HepG2 (cell line): ENCODE results near the gene FRMD4A. TPM values are rescaled to one million over a fixed set of nuclear protein-coding genes. Genes with fewer than 3 reads are reported as not detected.

Source experiments
- ATAC-seq: fragments of 200-7000 bp; cut with Tn5 transposase; 3 replicates; pipeline ENCODE4 v1.9.1; 2020; ENCODE audit warnings: mild to moderate bottlenecking, moderate library complexity
- BruUV-seq: library from RNA; stranded (reverse); fragments of 400-500 nt; replicated peaks from 2 replicates; lab custom pipeline; 2021; lab: Mats Ljungman, UMichigan
- CTCF ChIA-PET: fragments of 300-600 bp; formaldehyde crosslinking; extraction: SDS; loops from one replicate; lab custom pipeline; 2021; ENCODE audit warnings: low total read pairs, inconsistent platforms, low intra/inter-chr PET ratio; lab: Yijun Ruan, JAX
- POLR2A ChIA-PET: fragments of 350-600 bp; sonication (Branson Sonifier 250); formaldehyde crosslinking; loops from one replicate; lab custom pipeline; 2020; ENCODE audit warnings: antibody characterized with exemption, inconsistent platforms; lab: Yijun Ruan, JAX
- DNase-seq: peaks from one replicate; pipeline ENCODE4 v3.0.0-alpha.2; 2015; ENCODE audit warnings: low spot score
- FAIRE-seq: peaks from 3 replicates; lab custom pipeline; 2011; peaks lifted over from hg19 to GRCh38; lab: Jason Lieb, UNC
- H2AFZ ChIP-seq: one replicate; pipeline ENCODE4 v1.6.1; 2011; ENCODE audit warnings: low read length, inconsistent platforms
- H3K27ac ChIP-seq: fragments of 300-600 bp; 3 replicates; pipeline ENCODE4 v1.8.0; 2011; ENCODE audit warnings: mixed run types, mild to moderate bottlenecking, mixed read lengths, low read length, inconsistent platforms; ENCODE audit not compliant: insufficient read depth; ENCODE audit errors: extremely low read length
- H3K27me3 ChIP-seq, 2 experiments: fragments of 200-600 bp in 1 of 2; 2 replicates in 1 of 2; 3 replicates in 1 of 2; pipeline versions ENCODE4 v1.6.0 to v1.8.0; 2011; ENCODE audit warnings: low read length in 2 of 2, mild to moderate bottlenecking in 2 of 2, moderate library complexity in 2 of 2, inconsistent platforms in 1 of 2; ENCODE audit not compliant: insufficient read depth in 2 of 2, control insufficient read depth in 1 of 2
- H3K36me3 ChIP-seq, 2 experiments: fragments of 200-600 bp in 1 of 2; replicated peaks in 1 of 2; 2 replicates in 1 of 2; 3 replicates in 1 of 2; pipeline versions ENCODE4 v1.5.1 to v1.8.0; 2011; ENCODE audit warnings: low read length in 2 of 2, inconsistent platforms in 1 of 2; ENCODE audit not compliant: insufficient read depth in 2 of 2, control insufficient read depth in 1 of 2
- H3K4me1 ChIP-seq: 2 replicates; pipeline ENCODE4 v1.5.1; 2012; ENCODE audit warnings: low read length, inconsistent platforms; ENCODE audit not compliant: insufficient read depth
- H3K4me2 ChIP-seq: 2 replicates; pipeline ENCODE4 v1.6.0; 2011; ENCODE audit warnings: low read depth, low read length, inconsistent platforms
- H3K4me3 ChIP-seq, 3 experiments: fragments of 200-600 bp in 1 of 3; sonication (generic), shearing (Covaris generic) in 1 of 3; replicated peaks in 1 of 3; 2 replicates each; pipeline ENCODE4 v1.5.1; 2011 to 2016; ENCODE audit warnings: low read length in 3 of 3, inconsistent platforms in 2 of 3, low read depth in 2 of 3, mild to moderate bottlenecking in 2 of 3, control low read depth in 1 of 3, mixed read lengths in 1 of 3; ENCODE audit not compliant: insufficient read depth in 1 of 3
- H3K79me2 ChIP-seq: one replicate; pipeline ENCODE4 v1.6.1; 2011; ENCODE audit warnings: low read length, inconsistent platforms; ENCODE audit not compliant: insufficient read depth
- H3K9ac ChIP-seq: 2 replicates; pipeline ENCODE4 v1.6.0; 2011; ENCODE audit warnings: mild to moderate bottlenecking, low read depth, low read length, inconsistent platforms; ENCODE audit not compliant: insufficient read depth
- H3K9me3 ChIP-seq: 2 replicates; pipeline ENCODE4 v1.5.1; 2012; ENCODE audit warnings: mild to moderate bottlenecking, low read length
- H4K20me1 ChIP-seq: 2 replicates; pipeline ENCODE4 v1.6.0; 2011; ENCODE audit warnings: inconsistent platforms, mild to moderate bottlenecking, low read length, moderate library complexity; ENCODE audit not compliant: insufficient read depth
- ETV6 ChIP-seq: sonication (generic); formaldehyde crosslinking; conservative IDR thresholded peaks from 2 replicates; pipeline ENCODE4 v1.4.0; 2020; ENCODE audit warnings: missing genetic modification reagents
- KLF12 ChIP-seq: sonication (generic); formaldehyde crosslinking; IDR thresholded peaks from 2 replicates; pipeline ENCODE4 v1.4.0; 2020; ENCODE audit warnings: missing genetic modification reagents, borderline replicate concordance
- MAFF ChIP-seq: IDR thresholded peaks from 2 replicates; pipeline ENCODE4 v1.6.1; 2011; ENCODE audit warnings: low read depth, low read length, improper control_type of control experiment
- MAFG ChIP-seq: sonication (generic); formaldehyde crosslinking; IDR thresholded peaks from 2 replicates; pipeline ENCODE4 v1.5.1; 2020; ENCODE audit warnings: mild to moderate bottlenecking, missing genetic modification reagents
- MAFK ChIP-seq, 2 experiments: IDR thresholded peaks in 1 of 2; conservative IDR thresholded peaks in 1 of 2; 2 replicates each; pipeline ENCODE4 v1.6.1; 2011; ENCODE audit warnings: improper control_type of control experiment in 2 of 2, low read length in 2 of 2
- MATR3 ChIP-seq: sonication (generic); formaldehyde crosslinking; IDR thresholded peaks from 2 replicates; pipeline ENCODE4 v1.4.0; 2020; ENCODE audit warnings: missing genetic modification reagents
- SMC3 ChIP-seq: IDR thresholded peaks from 2 replicates; pipeline ENCODE4 v1.6.1; 2011; ENCODE audit warnings: low read length, improper control_type of control experiment
- TCF12 ChIP-seq, 2 experiments: fragments of 450-650 bp in 1 of 2; sonication (generic) in 1 of 2; formaldehyde crosslinking in 1 of 2; IDR thresholded peaks; 2 replicates each; pipeline versions ENCODE4 v1.6.1 to v1.8.0; 2017 to 2022; ENCODE audit warnings: antibody characterized with exemption in 1 of 2, mild to moderate bottlenecking in 1 of 2, missing genetic modification reagents in 1 of 2, moderate library complexity in 1 of 2
- TOPORS ChIP-seq: sonication (generic); formaldehyde crosslinking; IDR thresholded peaks from 2 replicates; pipeline ENCODE4 v1.8.0; 2023; ENCODE audit warnings: mild to moderate bottlenecking, missing genetic modification reagents
- ZNF543 ChIP-seq: sonication (generic); formaldehyde crosslinking; IDR thresholded peaks from 2 replicates; pipeline ENCODE4 v1.4.0; 2020; ENCODE audit warnings: mild to moderate bottlenecking, missing genetic modification reagents
- ZNF792 ChIP-seq: IDR thresholded peaks from 2 replicates; pipeline ENCODE4 v1.6.1; 2016
- WGBS: methylation state at CpG from one replicate; pipeline ENCODE4 v1.1.6; 2017; ENCODE audit warnings: low lambda C conversion rate; 5-methylcytosine and 5-hydroxymethylcytosine counted together
- in situ Hi-C: cut with HindIII; loops from 2 replicates; pipeline ENCODE4 v1.10.0; 2017; ENCODE audit warnings: low pct_unique_long_range_greater_than_20kb; ENCODE audit not compliant: extremely low pct_ligation_motif_present
- intact Hi-C: fragments of 100-400 bp; cut with micrococcal nuclease; formaldehyde crosslinking; loops from one replicate; pipeline ENCODE4 v1.10.0; 2022; ENCODE audit not compliant: unreplicated experiment
- polyA plus RNA-seq, 8 experiments: library from polyadenylated mRNA; depleted of rRNA in 3 of 8; stranded (reverse) in 7 of 8; unstranded in 1 of 8; fragments of >200 nt; fragmentation: Illumina TruSeq in 4 of 8; extraction: Trizol in 4 of 8; gene quantifications; 2 replicates each; pipeline versions ENCODE4 v1.2.1 to v1.2.3, GENCODE V29; 2011 to 2016; ENCODE audit warnings: low read depth in 4 of 8, missing spikeins in 1 of 8, mixed read lengths in 1 of 8; ENCODE audit not compliant: insufficient read depth in 1 of 8
- total RNA-seq, 5 experiments: library from RNA; depleted of rRNA; stranded (reverse); fragments of >200 nt; fragmentation: Illumina TruSeq; extraction: Trizol; gene quantifications; 2 replicates each; pipeline ENCODE4 v1.2.3, GENCODE V29; 2016; ENCODE audit warnings: low read depth in 1 of 5

Gene FRMD4A
- total and polyA plus RNA-seq, 2 of the 13 experiments (the other 11 are each of a cell fraction or from before 2014, with no cell fraction given) = 0.09 to 0.26 TPM

- TF ChIP-seq TOPORS (CRISPR knock-in tag) (no peak), TCF12 (IDR thresholded peaks at IDR 0.05) (no peak), TCF12 (CRISPR knock-in tag; IDR thresholded peaks at IDR 0.05) (no peak), ETV6 (no peak)
These were observed 37.2 kb downstream of the FRMD4A start (continued) for GRCh38 chr10:14293526-14293925.

- Histone ChIP-seq H4K20me1 (no peaks in the 10 kb centered on the region), H3K9ac (no peak overlapping the region), H3K9me3 (peaks cover 7% of the 10 kb centered on the region; the same call in 1 of the 2 replicates), H3K4me3 (no peak overlapping the region), H3K79me2 (no peaks in the 10 kb centered on the region), H3K4me1 (no peaks in the 10 kb centered on the region), H3K36me3 (no peaks in the 10 kb centered on the region), H3K27ac (no peak overlapping the region), H2AFZ (no peak overlapping the region), H3K27me3 (no peaks in the 10 kb centered on the region), H3K4me2 (no peak overlapping the region)
- in situ Hi-C loops (no loop called here), intact Hi-C loops (no loop called here)
- BruUV-seq = no TSS peak
- CTCF ChIA-PET = no interaction called here
- no peak for FAIRE-seq
- TF ChIP-seq MAFG (CRISPR knock-in tag) (no peak), ZNF792 (CRISPR knock-in tag) (no peak), KLF12 (CRISPR knock-in tag) (no peak), MAFF (peak; percentile 59), MAFK (conservative IDR thresholded peaks at IDR 0.05 in 1 of 2, IDR thresholded peaks at IDR 0.05 in 1 of 2; ENCODE audit: low read length in 2 of 2) (peak; percentile 12 to 55; a peak in 1 of 4 replicates), MATR3 (CRISPR knock-in tag) (no peak), ZNF543 (CRISPR knock-in tag) (no peak), SMC3 (no peak)
- DNase-seq = no peak
- 0% methylated on average over 1 of the region's 1 CpG for WGBS
- POLR2A ChIA-PET = no interaction called here
- ATAC-seq = no peak
These were observed 39.4 kb downstream of the FRMD4A start for GRCh38 chr10:14291296-14291695.
